Activated CD4-positive, alpha-beta T cell treated with anti-CD3 and anti-CD28 coated beads, Interleukin-2, amount 10 ng/mL, durations not matched to agents 24 days and 14 days (primary cell): Measurements from ENCODE around the gene GATB. TPM values are rescaled to one million over a fixed set of nuclear protein-coding genes. Genes with fewer than 3 reads are reported as not detected.

Experiments
- DNase-seq: peaks from one replicate; pipeline ENCODE4 v3.0.0; 2022
- H3K27ac Mint-ChIP-seq: one replicate; pipeline ENCODE4 v1.8.0; 2022; ENCODE audit warnings: mild to moderate bottlenecking, mixed read lengths
- H3K27me3 Mint-ChIP-seq: one replicate; pipeline ENCODE4 v1.8.0; 2022; ENCODE audit warnings: mixed read lengths
- H3K36me3 Mint-ChIP-seq: one replicate; pipeline ENCODE4 v1.8.0; 2022; ENCODE audit warnings: low read depth, mild to moderate bottlenecking, mixed read lengths
- H3K4me1 Mint-ChIP-seq: one replicate; pipeline ENCODE4 v1.8.0; 2021; ENCODE audit warnings: mixed read lengths
- H3K4me3 Mint-ChIP-seq: one replicate; pipeline ENCODE4 v1.8.0; 2022; ENCODE audit warnings: mild to moderate bottlenecking, moderate library complexity, mixed read lengths
- H3K9me3 Mint-ChIP-seq: one replicate; pipeline ENCODE4 v1.8.0; 2021; ENCODE audit warnings: mixed read lengths
- intact Hi-C: fragments of 100-400 bp; cut with micrococcal nuclease; formaldehyde crosslinking; loops from one replicate; pipeline ENCODE4 v1.15.1; 2023
- total RNA-seq: library from RNA; stranded (reverse); gene quantifications from 2 replicates; pipeline ENCODE4 v1.2.3, GENCODE V29; 2022

Gene GATB
- total RNA-seq, 1 donor from 2014 or later = 20.2 TPM

DNA sequence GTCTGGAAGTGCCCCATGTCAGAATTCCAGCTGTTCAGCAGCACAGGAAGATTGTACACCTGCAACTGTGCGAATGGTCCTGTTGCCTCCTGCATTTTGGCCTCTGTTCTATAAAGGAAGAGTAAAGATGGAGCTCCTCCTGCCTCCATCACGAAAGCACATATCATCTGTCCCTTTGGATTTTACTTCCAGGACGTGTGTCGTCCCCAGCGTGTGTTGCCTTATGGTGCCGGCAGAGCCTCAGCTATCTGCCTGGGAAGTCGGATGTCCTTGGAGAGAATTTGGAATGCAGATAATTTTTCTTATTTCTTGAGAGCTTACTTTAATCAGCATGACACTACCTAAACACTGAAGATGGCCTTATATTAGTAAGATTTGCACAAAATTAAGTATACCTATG lies 97.7 kb downstream of the GATB start:
- Mint-ChIP-seq H3K27me3 (no peaks in the 10 kb centered on the region), H3K27ac (no peak overlapping the region)

DNA sequence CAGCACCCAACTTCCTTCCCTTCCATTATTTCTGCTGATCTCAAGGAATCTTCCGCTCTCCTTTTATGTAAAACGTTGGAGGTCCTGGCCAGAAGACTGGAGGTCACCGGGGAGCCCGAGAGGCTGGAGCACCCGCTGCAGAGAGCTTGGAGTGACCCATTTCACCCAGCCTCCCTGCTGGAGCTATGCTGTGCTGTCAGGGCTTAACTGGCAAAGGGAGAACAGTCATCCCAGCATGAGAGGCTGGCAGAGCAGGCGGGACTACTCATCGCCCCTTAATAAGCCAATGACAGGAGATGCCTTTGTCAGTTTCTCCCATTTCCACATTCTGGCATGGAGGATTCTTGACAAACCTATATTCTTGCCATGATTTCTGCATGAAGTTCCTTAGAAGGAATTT lies 98.9 kb downstream of the GATB start:
- Mint-ChIP-seq H3K27ac (no peak overlapping the region), H3K4me3 (no peak overlapping the region), H3K36me3 (no peaks in the 10 kb centered on the region), H3K9me3 (no peaks in the 10 kb centered on the region), H3K4me1 (peaks cover 20% of the 10 kb centered on the region), H3K27me3 (no peaks in the 10 kb centered on the region)
- intact Hi-C loops = no loop called here
- DNase-seq = no peak

More for the DNA sequence above, 97.7 kb downstream of the GATB start:
- intact Hi-C loops = no loop called here
- no peaks in the 10 kb centered on the region for H3K36me3 Mint-ChIP-seq
- H3K9me3 Mint-ChIP-seq = no peaks in the 10 kb centered on the region
- H3K4me1 Mint-ChIP-seq = peaks cover 23% of the 10 kb centered on the region
- DNase-seq = no peak
- H3K4me3 Mint-ChIP-seq = no peak overlapping the region

DNA sequence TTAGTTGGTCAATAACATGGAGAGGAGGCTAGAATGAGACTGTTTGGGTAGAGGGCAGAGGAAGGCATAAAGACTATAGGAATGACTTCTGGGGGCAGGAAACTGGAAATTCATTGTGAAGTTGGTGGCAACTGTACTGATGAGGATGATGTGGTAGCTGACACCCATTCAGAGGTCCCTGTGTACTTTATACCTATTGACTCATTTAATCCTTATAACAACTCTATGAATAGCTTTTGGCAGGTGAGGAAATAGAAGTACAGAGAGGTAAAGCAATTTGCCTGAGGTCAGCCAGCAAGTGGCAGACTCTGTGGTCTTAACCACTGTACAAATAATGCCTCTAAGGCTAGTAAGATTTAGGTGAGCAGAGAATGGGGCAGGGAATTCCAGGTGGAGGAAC lies 100.1 kb downstream of the GATB start:
- intact Hi-C loops = no loop called here
- Mint-ChIP-seq H3K27ac (no peak overlapping the region), H3K9me3 (no peaks in the 10 kb centered on the region), H3K4me1 (peaks cover 14% of the 10 kb centered on the region), H3K27me3 (no peaks in the 10 kb centered on the region), H3K4me3 (no peak overlapping the region), H3K36me3 (no peaks in the 10 kb centered on the region)
- no peak for DNase-seq

DNA sequence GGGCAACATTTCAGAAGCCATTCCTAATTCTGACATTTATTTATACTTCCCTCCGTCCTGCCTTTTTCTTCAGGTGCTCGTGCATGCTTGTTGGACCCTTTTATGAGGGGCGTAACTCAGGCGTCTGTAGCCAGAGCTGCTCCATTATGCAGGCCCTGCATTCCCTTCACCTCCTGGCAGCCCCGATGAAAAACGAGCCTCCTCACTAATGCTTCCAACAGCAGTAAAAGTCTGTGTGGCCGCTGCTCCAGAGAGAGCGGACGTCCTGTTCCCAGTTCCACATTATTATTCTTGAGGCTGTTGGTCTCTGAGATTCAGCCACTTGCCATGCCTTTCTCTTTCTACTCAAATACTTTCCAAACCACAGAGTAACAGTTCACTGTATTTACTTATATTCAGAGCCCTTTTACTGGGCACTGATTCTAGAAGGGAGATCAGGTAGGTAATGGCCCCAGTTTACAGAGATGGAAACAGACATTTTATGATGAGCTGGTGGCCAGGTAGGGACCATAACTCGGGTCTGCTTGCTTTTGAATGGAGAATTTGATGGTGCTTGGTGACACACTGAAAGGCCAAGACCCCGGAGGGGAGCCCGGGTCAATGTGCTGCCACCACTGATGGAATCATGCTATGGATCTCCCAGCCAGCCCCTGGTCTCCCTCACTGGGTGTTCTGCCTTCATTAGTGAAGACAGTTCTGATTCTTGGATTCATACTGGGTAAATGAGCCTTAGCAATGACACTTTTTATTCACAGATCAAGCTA lies 101.0 kb downstream of the GATB start:
- Mint-ChIP-seq H3K27ac (peak overlapping the region; percentile 13), H3K36me3 (no peaks in the 10 kb centered on the region), H3K27me3 (no peaks in the 10 kb centered on the region), H3K4me3 (no peak overlapping the region), H3K9me3 (no peaks in the 10 kb centered on the region), H3K4me1 (peaks cover 14% of the 10 kb centered on the region)
- no peak for DNase-seq
- intact Hi-C loops = no loop called here

DNA sequence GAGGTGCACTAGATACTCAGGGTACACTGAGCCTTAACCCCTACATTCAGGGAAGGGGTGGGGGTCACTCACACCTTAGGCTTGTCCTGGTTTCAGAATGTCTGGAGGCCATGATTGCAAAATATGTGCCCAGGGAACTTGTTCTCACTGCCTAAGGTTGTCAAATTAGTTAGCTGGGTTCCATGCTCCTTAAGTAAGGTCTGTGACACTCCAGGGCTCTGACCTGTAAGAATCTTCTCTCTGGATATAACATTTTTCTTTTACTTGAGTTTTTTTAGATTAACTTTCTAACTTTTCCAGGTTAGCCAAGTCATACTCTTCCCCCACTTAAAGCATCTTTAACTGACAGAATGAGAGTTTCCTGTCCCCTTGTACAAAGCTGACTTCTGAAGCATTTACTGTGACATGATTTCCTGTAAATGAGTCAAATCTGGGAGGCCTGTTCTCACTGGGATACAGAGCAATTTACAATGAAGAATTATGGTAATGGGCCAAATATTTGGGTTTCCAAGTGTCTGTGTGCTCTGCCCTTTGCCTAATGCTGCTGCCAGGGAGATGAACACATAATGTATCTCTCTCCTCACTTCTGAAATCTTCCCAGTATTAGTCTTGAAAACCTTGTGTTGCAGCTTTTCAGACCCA lies 101.7 kb downstream of the GATB start:
- H3K4me1 Mint-ChIP-seq = peaks cover 14% of the 10 kb centered on the region
- peak overlapping the region; percentile 61 for H3K27ac Mint-ChIP-seq
- H3K27me3 Mint-ChIP-seq = no peaks in the 10 kb centered on the region
- intact Hi-C loops = no loop called here
- H3K36me3 Mint-ChIP-seq = no peaks in the 10 kb centered on the region
- H3K4me3 Mint-ChIP-seq = peak overlapping the region; percentile 4
- DNase-seq = no peak
- no peaks in the 10 kb centered on the region for H3K9me3 Mint-ChIP-seq

DNA sequence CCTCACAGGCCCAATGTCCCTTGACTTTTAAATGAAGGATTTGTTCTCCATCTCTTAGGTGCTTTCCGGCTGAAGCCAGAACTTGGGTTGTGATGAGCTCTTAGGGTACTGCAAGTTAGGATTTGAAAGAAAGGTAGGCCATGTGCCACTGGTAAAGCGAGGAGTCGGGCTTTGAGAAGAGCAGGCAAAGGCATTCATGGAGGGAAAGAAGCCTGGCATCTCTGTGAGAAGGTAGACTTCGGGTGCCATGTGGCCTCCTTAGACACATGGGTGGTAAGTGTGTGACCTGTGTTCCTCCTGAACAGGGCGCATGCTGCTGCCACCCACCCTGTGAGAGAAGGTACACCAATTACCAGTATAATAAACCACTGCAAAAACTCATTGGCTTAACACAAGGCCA lies 102.9 kb downstream of the GATB start:
- Mint-ChIP-seq H3K4me3 (no peak overlapping the region), H3K27me3 (no peaks in the 10 kb centered on the region), H3K9me3 (no peaks in the 10 kb centered on the region), H3K4me1 (peaks cover 14% of the 10 kb centered on the region), H3K36me3 (no peaks in the 10 kb centered on the region), H3K27ac (no peak overlapping the region)
- intact Hi-C loops = no loop called here
- no peak for DNase-seq

DNA sequence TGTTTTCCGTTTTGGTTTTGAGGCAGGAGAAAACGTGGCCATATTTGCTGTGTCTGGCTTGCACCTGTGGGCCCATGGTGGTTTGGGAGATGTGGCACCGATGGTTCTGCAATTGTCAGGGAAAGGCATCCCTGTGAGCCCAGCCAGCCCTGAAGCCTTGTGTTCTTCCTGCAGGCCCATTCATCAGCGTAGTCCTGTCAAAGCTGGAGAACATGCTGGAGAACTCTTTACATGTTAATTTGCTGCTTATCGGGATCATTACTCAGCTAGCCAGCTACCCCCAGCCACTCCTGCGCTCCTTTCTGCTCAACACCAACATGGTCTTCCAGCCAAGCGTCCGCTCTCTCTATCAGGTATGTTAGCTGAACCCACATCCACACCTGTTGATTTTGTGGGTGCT lies 104.7 kb downstream of the GATB start:
- Mint-ChIP-seq H3K9me3 (no peaks in the 10 kb centered on the region), H3K27ac (no peak overlapping the region), H3K27me3 (peaks cover 4% of the 10 kb centered on the region), H3K4me3 (no peak overlapping the region), H3K36me3 (no peaks in the 10 kb centered on the region), H3K4me1 (peaks cover 14% of the 10 kb centered on the region)
- DNase-seq = no peak
- intact Hi-C loops = no loop called here

DNA sequence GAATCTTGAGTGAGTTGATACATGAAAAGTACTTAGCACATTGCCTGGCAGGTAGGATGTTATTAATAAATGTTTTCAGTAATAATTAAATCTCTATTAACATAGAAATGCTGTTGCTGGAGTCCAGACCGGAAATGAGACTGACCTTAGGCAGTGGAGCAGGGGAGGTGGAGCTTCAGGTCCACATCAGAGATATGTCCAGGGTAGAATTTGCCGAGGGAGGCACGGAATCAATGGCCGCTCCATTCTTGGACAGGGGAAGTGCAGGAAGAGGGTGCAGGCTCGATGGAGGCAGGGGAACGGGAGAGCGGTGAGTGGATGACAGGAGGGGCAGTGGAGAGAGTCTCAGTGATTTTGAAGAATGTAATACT lies 107.3 kb downstream of the GATB start:
- intact Hi-C loops = no loop called here
- Mint-ChIP-seq H3K9me3 (no peaks in the 10 kb centered on the region), H3K4me3 (no peak overlapping the region), H3K27ac (no peak overlapping the region), H3K27me3 (peaks cover 4% of the 10 kb centered on the region), H3K36me3 (no peaks in the 10 kb centered on the region), H3K4me1 (peaks cover 2% of the 10 kb centered on the region)
- DNase-seq = no peak

DNA sequence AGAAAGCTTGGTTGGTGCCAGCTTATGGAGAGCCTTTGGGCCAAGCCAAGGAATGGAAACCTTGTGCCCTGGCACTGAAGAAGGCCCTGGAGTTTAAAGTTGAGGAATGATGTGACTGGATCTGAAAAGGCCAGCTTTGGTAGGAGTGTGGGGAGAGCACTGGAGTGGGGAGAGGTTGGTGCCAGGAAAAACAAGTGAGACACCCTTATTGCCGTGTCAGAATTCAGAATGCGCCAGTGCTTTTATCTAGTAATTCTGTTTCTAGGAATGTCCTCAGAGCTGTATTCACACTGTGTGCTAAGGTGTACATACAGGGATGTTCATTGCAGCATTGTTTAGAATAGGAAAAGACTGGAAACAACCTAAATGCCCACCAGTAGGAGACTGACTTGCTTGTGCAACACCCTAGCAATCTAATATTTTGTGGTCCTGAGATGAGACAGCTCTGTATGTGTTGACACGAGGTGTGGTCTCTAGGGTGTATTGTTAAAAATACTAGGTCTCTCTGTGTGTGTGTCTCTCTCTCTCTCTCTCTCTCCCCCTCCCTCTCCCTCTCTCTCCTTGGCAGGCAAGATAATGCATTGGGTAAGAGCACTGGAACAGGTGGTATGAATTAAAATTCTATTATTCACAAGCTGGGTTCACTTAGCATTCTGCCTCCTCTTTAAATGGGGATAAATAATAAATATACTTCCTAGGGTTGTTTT lies 107.8 kb downstream of the GATB start:
- Mint-ChIP-seq H3K4me1 (peaks cover 2% of the 10 kb centered on the region), H3K4me3 (no peak overlapping the region), H3K27me3 (peaks cover 4% of the 10 kb centered on the region), H3K36me3 (no peaks in the 10 kb centered on the region), H3K27ac (no peak overlapping the region), H3K9me3 (no peaks in the 10 kb centered on the region)
- intact Hi-C loops = no loop called here
- DNase-seq = no peak

DNA sequence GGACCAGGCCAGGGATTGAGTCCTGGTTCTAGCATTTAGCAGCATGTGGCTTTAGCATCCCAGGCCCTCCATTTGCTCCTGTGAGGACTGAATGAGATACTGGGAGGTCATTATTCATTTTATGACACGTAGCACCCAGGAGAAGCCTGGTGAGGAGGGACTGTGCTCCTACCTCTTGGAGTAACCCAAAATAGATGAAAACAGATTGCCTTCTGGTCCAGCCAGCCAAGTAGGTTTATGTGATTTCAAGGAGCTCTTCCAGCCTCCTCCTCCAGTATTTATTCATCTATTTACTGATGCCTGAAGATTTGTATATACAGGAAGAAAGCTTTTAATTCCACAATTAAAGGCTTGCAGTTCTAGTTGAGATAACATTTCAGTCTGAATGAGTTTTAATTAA lies 109.3 kb downstream of the GATB start:
- Mint-ChIP-seq H3K27ac (no peak overlapping the region), H3K4me3 (no peak overlapping the region), H3K36me3 (no peaks in the 10 kb centered on the region), H3K4me1 (no peaks in the 10 kb centered on the region), H3K27me3 (peaks cover 4% of the 10 kb centered on the region), H3K9me3 (no peaks in the 10 kb centered on the region)
- intact Hi-C loops = no loop called here
- peak; percentile 47 for DNase-seq

DNA sequence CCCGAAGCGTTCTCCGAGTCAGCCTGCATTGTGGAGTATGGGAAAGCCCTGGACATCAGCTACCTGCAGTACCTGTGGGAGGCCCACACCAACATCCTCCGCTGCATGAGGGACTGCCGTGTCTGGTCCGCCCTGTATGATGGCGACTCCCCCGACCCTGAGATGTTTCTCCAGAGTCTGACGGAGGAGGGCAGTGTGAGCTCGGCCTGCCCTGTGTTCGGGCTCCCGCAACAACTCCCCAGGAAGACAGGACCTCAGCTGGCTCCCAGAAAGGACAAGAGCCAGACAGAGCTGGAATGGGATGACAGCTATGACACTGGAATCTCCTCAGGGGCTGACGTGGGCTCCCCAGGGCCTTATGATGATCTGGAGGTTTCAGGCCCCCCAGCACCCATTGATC lies 111.3 kb downstream of the GATB start:
- H3K4me3 Mint-ChIP-seq = no peak overlapping the region
- intact Hi-C loops = no loop called here

DNA sequence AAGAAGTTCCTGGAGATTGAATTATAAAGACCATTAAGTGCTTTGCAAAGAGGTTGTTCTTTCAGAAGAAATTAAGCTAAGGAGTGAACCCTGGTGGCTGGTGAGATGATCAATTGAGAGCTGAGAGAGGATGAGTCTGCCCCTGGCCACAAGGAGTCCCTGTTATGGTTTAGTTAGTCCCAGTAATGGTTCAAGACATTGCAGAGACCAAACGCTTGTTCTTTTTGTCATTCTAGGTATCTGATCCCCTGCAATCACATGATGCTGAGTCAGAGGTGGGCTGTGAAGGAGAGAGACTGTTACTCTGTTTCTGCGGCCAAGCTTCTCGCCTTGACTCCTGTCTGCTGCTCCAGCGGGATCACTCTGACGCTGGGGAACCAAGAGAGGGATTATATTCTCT lies 114.5 kb downstream of the GATB start:
- H3K27ac Mint-ChIP-seq = no peak overlapping the region
- H3K4me3 Mint-ChIP-seq = no peak overlapping the region
- DNase-seq = no peak
- peaks cover 2% of the 10 kb centered on the region for H3K27me3 Mint-ChIP-seq
- intact Hi-C loops = no loop called here
- H3K4me1 Mint-ChIP-seq = no peaks in the 10 kb centered on the region
- no peaks in the 10 kb centered on the region for H3K9me3 Mint-ChIP-seq
- H3K36me3 Mint-ChIP-seq = no peaks in the 10 kb centered on the region

More for the DNA sequence above, 111.3 kb downstream of the GATB start:
- H3K36me3 Mint-ChIP-seq = no peaks in the 10 kb centered on the region
- H3K4me1 Mint-ChIP-seq = no peaks in the 10 kb centered on the region
- H3K9me3 Mint-ChIP-seq = no peaks in the 10 kb centered on the region
- no peak overlapping the region for H3K27ac Mint-ChIP-seq
- DNase-seq = no peak
- peaks cover 4% of the 10 kb centered on the region for H3K27me3 Mint-ChIP-seq

DNA sequence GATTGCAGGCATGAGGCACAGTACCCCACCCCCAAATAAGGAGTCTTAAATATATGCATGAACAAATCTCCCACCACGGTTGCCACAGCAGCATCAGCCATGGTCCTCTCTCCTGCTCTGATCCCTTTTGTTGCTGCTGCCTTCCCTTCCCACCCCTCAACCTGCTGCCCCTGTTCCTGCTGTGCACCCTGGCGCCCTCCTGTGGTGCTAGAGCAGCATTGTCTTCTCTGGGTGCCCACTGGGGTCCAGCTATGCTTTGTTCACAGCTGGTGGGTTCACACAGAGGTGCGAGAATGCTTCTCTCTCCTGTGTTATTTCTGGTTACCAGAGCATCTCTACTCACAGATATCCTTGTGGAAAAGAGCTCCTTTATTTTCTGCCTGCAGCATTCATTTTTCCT lies 116.2 kb downstream of the GATB start:
- Mint-ChIP-seq H3K27ac (no peak overlapping the region), H3K4me3 (no peak overlapping the region), H3K4me1 (no peaks in the 10 kb centered on the region), H3K9me3 (no peaks in the 10 kb centered on the region), H3K27me3 (peaks cover 2% of the 10 kb centered on the region), H3K36me3 (no peaks in the 10 kb centered on the region)
- intact Hi-C loops = no loop called here
- no peak for DNase-seq

DNA sequence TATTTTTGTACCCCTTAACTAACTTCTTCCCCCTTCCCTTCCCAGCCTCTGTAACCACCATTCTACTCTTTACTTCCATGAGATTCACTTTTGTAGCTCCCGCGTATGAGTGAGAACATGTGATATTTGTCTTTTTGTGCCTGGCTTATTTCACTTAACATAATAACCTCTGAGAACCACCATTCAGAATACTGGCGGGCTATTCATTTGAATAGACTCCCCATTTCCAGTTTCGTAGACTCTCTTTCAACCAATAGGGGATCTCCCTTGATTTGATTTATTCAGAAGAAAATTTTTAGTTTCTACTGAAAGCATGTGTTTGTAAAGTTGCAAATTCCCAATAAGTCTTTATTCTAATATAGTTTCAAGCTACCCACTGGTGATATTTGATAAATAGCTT lies 117.2 kb downstream of the GATB start:
- intact Hi-C loops = no loop called here

More for the DNA sequence above, 117.2 kb downstream of the GATB start:
- H3K9me3 Mint-ChIP-seq = no peaks in the 10 kb centered on the region
- no peaks in the 10 kb centered on the region for H3K36me3 Mint-ChIP-seq
- H3K27ac Mint-ChIP-seq = no peak overlapping the region
- H3K27me3 Mint-ChIP-seq = peaks cover 7% of the 10 kb centered on the region
- no peak overlapping the region for H3K4me3 Mint-ChIP-seq
- no peak for DNase-seq
- no peaks in the 10 kb centered on the region for H3K4me1 Mint-ChIP-seq
